Measurements from ENCODE around the gene CRHR1. TPM values are rescaled to one million over a fixed set of nuclear protein-coding genes. Genes with fewer than 3 reads are reported as not detected.

Gene CRHR1
- total RNA-seq, 1 donor from 2014 or later = 6.6 TPM

- no peak for DNase-seq
These were observed 24.4 kb upstream of the CRHR1 start for GRCh38 chr17:45759761-45760160.

DNA sequence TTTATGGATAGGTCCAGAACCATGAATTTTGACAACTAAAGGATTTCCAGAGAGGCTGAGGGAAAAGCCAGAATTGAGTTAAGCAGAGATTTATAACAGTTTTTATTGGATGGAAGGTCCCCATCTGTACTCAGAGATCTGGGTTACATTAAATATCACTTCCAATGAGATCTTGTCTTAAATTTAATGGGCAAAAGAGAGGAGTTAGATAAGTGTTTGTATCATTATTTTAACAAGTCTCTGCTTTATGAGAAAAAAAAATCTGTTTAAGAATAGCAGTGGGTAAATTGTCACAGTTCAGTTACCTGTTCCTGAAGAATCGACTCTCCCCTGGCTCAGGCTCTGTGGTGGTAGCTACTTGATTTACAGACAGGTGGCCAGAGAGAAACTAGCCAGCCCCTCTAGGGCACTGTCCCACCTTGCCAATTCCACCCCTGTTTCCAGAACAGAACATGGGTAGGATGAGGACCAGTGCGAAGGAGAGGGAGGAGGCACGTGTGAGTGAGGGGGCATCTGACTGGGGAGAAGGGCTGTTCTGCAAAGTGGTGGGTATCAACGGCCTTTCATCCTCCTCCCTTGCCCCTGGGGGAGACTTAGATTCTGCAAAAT is 22.1 kb upstream of the CRHR1 start:
- DNase-seq = no peak

DNA sequence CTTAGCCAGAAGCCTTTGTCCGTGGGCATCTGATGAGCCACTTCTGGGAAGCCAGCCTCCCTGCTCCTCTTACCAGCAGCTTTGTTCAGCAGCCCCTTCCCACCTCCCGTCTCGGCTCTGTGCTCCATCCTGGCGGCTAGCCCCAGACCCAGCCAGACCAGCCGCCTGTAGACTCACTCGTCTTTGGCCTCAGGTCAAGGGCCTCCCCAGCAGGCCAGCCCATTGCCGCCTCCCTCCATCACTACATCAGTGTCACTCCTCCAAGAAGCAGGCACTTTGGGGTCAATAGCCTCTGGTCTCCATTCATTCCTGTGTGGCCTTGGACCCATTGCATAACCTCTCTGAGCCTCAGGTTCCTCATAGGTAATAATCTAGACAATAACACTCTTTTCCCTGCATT is 20.9 kb upstream of the CRHR1 start:
- DNase-seq = no peak

DNA sequence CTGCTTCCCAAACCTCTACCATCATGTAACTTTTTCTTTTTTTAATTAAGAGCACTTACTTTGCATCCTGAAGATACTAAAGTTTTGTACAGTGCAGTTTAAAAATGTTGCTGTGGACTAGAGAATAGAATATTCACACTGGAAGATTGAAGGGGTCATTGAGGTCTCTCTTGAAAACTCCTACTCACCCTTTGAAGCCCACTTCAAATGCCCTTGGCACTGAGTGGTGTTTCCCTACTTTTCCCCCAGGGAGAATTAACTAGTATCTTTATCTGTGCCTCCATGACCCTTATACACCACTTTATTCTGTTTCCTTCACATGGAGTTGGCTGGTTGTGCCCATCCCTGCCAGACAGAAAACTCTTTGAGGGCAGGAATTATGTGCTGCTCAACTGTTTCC is 19.6 kb upstream of the CRHR1 start:
- no peak for DNase-seq

DNA sequence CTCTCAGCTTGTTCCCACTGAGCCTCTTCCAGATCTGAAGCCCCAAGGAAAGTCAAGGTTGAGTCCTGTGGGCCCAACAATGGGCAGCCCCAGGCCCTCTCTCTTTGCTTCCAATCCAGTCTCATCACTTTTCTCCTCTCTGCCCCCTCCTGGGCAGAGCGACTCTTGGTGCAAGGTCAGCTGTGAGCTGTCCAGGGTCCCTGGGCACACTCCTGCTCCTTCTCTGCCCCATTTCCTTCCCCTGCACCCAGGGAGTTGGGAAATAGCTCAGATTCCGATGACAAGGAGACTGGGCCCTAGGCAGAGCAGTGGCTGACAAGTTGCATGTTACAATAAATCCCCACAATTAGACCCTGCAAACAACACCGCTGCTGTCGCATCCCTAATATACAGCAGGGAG is 16.1 kb upstream of the CRHR1 start:
- no peak for DNase-seq

DNA sequence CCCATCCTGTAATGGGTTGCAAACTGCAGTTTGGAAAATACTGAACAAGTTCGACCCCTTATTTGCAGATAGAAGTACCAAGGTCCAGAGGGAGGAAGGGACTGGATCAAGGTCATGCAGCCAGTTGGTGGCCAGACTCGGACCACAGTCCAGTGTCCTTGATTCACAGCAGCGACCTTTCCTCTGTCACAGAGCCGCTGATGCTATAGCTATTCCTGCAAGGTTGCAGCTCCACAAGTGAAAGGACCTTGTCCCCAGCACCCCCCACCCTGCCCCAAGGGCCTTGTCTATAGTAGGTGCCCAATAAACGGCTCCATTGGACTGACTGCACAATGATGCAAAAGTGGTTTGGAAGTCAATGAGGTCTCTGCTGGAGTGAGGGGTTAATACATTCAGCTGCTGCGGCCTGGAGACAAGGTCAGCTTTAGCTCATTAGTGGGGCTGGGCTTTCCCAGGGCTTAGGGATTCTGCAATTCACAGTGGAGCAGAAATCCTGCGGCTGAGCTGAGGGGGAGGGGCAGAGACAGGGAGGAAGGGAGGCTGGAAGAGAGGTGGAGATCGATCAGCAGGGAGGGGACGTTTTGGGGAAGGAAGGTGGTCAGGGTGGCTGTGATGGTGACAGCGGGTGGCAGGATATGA is 13.4 kb upstream of the CRHR1 start:
- DNase-seq = no peak

DNA sequence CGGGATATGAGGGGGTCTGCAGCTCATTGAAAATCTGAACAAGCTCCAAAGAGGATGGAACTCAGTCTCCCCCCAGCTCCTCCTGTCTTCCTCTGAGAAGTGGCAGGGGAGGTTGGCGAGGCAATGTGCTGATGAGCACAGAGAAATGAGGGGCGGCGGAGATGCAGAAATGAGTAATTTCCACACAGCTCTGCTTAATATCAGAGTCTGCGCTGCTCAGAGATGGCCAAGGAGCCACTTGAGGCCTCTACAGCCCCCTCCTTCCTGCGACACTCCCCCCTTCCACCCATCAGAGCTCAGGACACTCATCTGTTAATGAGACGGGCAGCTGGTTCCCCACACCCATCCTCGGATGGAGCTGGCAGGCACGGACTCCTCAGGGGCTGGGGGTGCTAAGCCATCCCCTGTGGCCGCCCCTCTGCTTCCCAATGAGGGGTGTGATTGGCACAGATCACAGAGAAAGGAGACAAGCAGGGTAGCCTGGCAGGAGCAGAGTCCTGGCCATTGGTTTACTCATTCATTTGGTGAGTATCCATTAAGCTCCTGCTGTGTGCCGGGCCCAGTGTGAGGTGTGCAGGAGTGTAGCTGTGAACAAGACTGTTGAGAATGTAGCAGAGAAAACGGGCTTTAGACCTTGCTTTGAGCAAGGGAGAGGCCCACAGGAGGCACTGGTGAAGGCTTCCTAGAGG is 12.7 kb upstream of the CRHR1 start:
- DNase-seq = no peak

DNA sequence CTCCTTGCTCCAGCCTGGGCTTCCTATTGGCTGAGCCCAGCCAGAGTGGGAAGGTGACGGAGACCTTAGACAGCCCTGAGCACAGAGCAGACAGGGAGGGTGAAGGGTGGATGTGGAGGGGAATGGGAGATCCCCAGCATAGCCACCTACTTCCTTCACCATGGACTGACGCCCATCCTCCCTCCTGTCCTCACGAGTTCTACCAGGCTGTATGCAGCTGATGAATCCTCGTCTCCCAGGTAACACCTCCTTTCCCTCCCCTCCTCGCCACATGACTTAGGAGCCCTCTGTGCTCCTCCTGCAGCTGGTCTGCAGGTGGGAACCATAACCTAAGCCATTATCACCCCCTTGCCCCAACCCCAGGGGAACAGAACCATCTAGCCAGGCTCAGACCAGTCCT is 9.0 kb upstream of the CRHR1 start:
- no peak for DNase-seq

DNA sequence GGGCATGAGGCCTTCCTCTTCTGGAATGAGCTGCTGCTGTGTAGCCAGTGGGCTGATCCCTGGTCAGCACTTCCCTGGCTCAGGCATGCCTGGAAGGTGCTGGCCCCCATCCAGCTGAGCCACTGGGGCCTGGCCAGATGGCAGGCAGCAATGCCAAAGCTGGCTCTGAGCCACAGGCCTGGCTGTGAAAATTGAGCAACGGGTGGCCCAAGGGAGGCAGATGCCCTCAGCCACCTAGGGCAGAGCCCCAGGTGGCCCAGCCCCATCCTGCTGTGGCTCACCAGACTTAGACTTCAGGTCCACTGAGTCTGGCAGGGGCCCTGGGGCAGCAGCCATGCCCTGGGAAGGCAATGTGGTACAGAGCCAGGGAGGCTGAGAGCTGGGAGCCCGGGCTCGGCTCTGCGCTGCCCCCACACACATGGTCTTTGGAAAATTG is 8.5 kb upstream of the CRHR1 start:
- DNase-seq = no peak

- no peak for DNase-seq
These were observed 7.2 kb upstream of the CRHR1 start for GRCh38 chr17:45776896-45777295.

DNA sequence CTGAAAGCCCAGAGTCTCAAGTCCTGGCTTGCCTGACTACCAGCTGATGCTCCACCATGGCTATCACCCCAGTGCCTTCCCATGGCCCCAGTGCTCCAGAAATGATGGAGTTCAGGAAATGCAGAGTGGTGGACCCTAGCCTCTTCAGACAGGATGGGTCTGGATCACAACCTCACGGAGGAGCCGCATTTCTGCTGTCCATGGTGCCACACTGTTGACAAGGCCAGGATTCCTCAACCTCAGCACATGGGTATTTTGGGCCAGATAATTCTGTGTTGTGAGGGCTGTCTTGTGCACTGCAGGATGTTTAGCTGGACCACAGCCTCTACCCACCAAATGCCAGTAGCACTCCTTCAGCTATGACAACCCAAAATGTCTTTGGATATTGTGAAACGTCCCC is 6.7 kb upstream of the CRHR1 start:
- no peak for DNase-seq

GRCh38 chr17:45780921-45781320 is 3.2 kb upstream of the CRHR1 start:
- no peak for DNase-seq

DNA sequence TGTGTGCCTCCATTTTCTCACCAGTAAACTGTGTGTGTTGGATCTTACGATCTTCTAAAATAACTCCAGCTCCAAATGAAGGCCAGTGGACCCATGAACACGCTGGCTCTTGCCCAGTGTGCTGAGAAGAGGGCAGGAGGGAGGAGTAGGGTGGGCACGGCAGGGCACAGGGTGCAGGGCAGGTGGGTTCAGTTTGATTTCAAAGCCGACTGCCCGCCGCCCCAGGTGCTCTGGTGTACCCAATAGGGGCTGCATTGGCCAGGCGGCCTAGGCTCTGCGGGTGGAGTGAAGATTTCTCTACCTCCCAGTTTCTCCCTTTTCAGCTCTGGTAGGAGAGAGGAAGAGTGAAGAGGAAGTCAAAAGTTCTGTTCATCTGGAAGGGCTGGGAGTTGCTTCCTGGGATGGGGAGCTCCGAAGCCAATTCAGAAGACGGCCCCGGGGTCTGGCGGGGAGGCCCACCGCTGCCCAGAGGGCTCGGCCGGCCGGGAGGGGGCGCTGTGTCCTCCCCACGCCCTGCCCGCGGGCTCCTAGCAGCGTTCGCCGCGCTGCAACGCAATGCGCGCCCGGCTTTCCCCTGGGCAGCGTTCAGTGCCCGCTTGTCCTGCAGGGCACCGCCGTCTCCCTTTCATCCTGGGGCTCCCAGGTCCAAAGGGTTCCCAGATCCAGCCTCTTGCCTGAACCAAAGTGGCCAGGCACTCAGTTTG is 1.1 kb upstream of the CRHR1 start:
- DNase-seq = peak; percentile 33

DNA sequence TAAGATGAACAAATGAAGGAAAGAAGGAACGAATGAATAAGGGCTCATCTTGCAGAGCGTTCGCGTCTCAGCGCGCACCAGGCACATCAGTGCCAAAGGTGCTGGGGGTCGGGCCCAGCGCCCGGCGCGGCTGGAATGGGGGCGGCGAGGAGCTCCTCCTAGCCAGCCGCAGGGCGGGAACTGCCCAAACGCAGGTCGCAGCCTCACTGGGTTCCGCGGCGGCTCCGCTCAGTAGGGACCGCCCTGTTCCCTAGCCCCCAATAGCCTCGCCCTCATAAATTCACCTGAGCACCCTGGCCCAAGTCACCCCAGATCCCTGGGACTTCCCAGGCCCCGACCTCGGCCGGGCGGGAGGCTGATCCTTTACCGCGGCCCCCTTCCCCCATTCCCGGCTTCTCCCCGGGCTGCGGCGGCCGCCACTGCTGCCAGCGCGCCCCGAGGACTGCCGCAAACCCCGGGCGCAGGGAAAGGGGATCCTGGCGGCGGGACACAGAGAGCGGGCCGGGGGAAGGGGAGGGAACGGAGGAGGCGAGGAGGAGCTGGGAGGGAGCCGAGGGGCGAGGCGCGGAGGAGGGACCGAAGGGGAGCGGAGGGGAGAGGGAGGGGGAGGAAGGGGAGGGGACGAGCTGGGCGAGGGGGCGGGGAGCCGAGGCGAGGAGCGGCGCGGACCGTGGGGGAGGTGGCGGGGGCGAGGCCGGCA is 377 bp upstream of the CRHR1 start:
- DNase-seq = peak; percentile 30

GRCh38 chr17:45784741-45785479 is 790 bp downstream of the CRHR1 start:
- peak; percentile 54 for DNase-seq

DNA sequence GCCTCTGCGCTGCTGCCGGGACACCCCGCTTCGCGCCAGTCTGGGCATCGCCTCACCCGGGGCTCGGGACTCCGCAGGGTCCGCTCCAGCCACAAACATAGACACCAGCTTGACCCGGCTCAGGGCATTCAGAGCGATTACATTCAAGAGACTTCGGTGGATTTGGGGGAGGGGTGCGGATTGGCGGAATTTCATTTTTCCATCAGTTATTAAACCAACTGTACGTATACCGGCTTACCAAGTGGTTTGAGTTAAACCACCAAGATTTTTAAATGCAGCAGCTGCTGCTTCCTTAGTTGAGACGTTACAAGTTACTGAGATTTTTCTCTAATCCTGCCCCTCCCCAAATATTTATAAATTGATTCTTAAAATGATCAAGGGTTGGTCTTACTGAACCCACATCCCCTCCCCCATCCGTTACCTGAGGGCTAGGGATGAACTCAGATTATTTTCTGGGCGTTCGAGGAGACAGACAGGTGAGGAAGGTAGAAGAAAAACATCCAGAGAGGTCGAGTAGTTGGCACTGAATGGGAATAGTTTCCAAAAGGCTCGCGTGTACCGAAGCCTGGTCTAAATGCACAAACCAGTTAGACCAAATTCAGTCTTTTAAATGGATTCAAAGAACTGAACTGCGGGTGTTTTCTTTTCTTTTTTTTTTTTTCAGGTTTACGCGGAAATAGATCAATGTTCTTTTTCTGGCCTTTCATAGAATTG is 1.5 kb downstream of the CRHR1 start:
- no peak for DNase-seq

DNA sequence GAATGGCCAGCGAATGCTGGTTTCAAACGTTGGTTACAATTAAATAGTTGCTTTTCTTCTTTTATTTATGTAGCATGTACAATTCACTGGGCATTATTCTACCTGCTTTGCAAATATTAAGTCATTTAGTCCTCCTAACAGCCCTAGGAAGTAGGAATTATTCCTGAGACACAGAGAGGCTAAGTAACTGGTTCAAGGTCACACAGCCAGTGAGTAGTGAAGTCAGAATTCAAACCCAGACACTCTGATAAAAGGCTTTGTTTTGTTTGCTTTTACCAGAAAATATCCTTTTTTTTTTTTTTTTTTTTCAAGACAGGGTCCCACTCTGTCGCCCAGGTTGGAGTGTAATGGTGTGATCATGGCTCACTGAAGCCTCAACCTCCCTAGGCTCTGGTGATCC is 2.2 kb downstream of the CRHR1 start:
- no peak for DNase-seq

DNA sequence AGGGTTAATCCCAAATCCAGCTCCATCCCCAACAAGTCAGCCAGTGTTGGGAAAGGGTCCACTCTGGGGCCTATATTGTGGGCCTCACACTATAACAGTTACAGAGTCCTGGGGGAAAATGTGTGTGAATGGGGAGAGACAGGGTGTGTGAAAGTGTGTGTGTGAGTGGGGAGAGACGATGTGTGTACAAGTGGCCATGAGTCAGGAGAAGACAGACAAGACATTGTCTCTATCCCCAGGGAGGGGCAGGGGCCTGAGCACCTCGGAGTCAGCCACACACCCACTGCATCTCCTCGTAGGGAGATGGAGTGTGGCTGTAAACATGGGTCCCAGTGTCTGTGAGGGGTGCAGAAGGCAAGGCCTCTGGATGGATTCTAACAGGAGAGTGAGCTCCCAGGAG is 2.9 kb downstream of the CRHR1 start:
- peak; percentile 10 for DNase-seq

DNA sequence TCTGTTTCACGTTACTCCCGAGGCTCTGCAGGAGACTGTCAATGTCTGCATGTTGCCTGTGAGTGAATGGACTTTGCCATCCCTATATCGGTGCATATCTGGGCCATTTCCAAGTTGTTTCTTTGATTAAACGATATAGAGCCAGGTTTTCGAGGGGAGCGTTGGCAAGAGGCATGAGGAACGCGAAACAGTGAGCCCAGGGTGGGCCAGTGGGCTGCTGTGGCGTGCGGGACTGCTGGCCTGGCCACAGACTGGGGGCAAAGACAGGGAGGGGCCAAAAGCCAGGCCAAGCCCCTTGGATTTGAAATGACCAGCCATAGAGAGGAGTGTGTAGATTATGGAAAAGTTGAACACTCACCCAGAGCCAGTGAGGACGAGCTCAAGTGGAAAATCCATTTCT is 3.5 kb downstream of the CRHR1 start:
- DNase-seq = no peak

DNA sequence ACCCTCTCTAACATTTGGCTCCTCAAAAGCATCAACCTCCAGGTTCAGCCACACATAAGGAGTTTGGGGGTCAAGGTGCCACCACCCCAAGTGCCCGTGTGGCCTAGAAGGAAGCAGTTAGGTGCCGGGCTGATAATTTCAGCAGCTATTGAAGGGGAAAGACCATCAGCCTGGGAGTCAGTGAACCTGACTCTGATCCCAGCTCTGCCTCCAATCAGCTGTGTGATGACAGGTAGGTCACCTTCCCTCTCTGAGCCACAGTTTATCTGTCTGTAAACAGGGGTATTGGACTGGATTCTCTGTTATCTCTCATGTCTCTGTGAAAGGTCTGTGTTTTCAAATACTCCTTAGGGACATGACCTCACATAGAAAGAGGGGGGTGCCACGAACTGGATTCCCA is 3.9 kb downstream of the CRHR1 start:
- no peak for DNase-seq

DNA sequence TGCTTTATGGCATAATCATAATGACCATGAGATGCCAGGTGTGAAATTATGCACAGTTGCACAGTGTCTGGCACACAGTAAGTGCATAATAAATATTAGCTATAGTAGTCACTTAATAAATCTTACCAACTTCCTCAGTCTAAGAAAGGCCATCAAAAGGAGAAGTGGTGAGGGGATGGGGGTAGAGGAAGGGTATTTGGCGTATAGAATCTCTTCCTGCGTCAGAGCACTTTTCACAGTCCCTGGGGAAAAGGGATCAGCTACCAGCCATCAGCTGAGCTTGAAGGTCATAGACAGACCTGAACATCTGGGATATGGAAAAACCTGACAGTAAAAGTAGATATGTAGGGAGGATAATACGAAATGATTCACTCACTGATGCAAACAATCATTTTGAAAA is 5.8 kb downstream of the CRHR1 start:
- DNase-seq = no peak
